GM18505 (cell line): ENCODE measurements around the gene LRTM1.

Source experiments
- ATAC-seq: cut with Tn5 transposase; IDR thresholded peaks from one replicate; pipeline ENCODE4 v1.9.1; 2021; ENCODE audit not compliant: unreplicated experiment
- POLR2A ChIP-seq: IDR thresholded peaks from 4 replicates; pipeline ENCODE4 v1.6.1; 2011; ENCODE audit warnings: borderline replicate concordance; ENCODE audit not compliant: insufficient read depth, insufficient read length; ENCODE audit errors: extremely low read depth

Gene LRTM1

GRCh38 chr3:54874816-54875556 lies 52.9 kb downstream of the LRTM1 start:
- TF ChIP-seq POLR2A: no peak
- no peak for ATAC-seq

- no peak for TF ChIP-seq POLR2A
- no peak for ATAC-seq
Measured at GRCh38 chr3:54873059-54874010, 54.5 kb downstream of the LRTM1 start.

GRCh38 chr3:54871867-54872266 lies 56.0 kb downstream of the LRTM1 start:
- no peak for ATAC-seq

GRCh38 chr3:54870423-54870822 lies 57.4 kb downstream of the LRTM1 start:
- ATAC-seq: no peak
- TF ChIP-seq POLR2A: no peak

More at GRCh38 chr3:54871867-54872266, 56.0 kb downstream of the LRTM1 start:
- no peak for TF ChIP-seq POLR2A
